H1 (cell line): ENCODE measurements around the gene ANKRD6. TPM values are rescaled to one million over a fixed set of nuclear protein-coding genes. Genes with fewer than 3 reads are reported as not detected.

Source experiments
- CEBPB ChIP-seq: IDR thresholded peaks from 2 replicates; pipeline ENCODE4 v1.6.1; 2012; ENCODE audit warnings: low read depth, low read length
- MAFK ChIP-seq: IDR thresholded peaks from 2 replicates; pipeline ENCODE4 v1.6.1; 2012; ENCODE audit warnings: low read depth, mild to moderate bottlenecking, improper control_type of control experiment, low read length
- SUZ12 ChIP-seq: fragments of 200-600 bp; sonication (generic); IDR thresholded peaks from 2 replicates; pipeline ENCODE4 v1.6.1; 2012; ENCODE audit warnings: mild to moderate bottlenecking, inconsistent platforms, low read length, moderate library complexity, mixed read lengths
- polyA plus RNA-seq, 7 experiments: library from polyadenylated mRNA; depleted of rRNA in 3 of 7; stranded (reverse) in 5 of 7; unstranded in 2 of 7; fragments of >200 nt in 5 of 7; fragments of 200-250 nt in 2 of 7; gene quantifications; 1 replicate in 5 of 7; 2 replicates in 1 of 7; 4 replicates in 1 of 7; pipeline versions ENCODE4 v1.2.1 to v1.2.3, GENCODE V29; 2011 to 2013; ENCODE audit warnings: missing spikeins in 2 of 7, mixed read lengths in 2 of 7
- total RNA-seq: library from RNA; stranded (reverse); fragmentation: NEBNext Ultra II Directional; extraction: Animal tissue kit (Norgen Biotek cat#: 25700); gene quantifications from 2 replicates; pipeline ENCODE4 v1.2.1, GENCODE V29; 2021

ANKRD6 gene
- total and polyA plus RNA-seq, 2 of the 8 experiments (the other 6 are each of a cell fraction or from before 2014, with no cell fraction given) = 5.9 to 12.8 TPM

- no peak for TF ChIP-seq MAFK
- no peak for TF ChIP-seq CEBPB
- TF ChIP-seq SUZ12 = no peak
Observed at GRCh38 chr6:89680150-89680549, 247.2 kb downstream of the ANKRD6 start (continued).
